ENCODE measurements around the gene GGT7. TPM values are rescaled to one million over a fixed set of nuclear protein-coding genes. Genes with fewer than 3 reads are reported as not detected.

The GGT7 gene
- total and polyA plus RNA-seq, 4 donors, result 3.7 to 8.1 (median 6.0) TPM

GRCh38 chr20:34859826-34860545 lies 12.7 kb downstream of the GGT7 start:
- 96% methylated on average over 9 of the region's 9 CpGs for WGBS
- Histone ChIP-seq H3K4me1 (ENCODE audit: control insufficient read depth in 4 of 4, insufficient read depth in 4 of 4, low read length in 3 of 4) (no peaks in the 10 kb centered on the region), H3K4me3 (ENCODE audit: low read depth in 1 of 3, low read length in 3 of 3) (no peak overlapping the region), H3K9me3 (ENCODE audit: control insufficient read depth in 4 of 4, low read length in 3 of 4) (no peaks in the 10 kb centered on the region), H3K27me3 (ENCODE audit: control insufficient read depth in 4 of 4, insufficient read depth in 4 of 4, low read length in 3 of 4) (no peaks in the 10 kb centered on the region), H3K9ac (ENCODE audit: low read depth in 1 of 2, low read length in 2 of 2) (no peak overlapping the region), H3K36me3 (ENCODE audit: control insufficient read depth in 4 of 4, insufficient read depth in 3 of 4, low read depth in 1 of 4, low read length in 3 of 4) (peaks cover 4 to 11% (median 6%) of the 10 kb centered on the region in 4 donors), H3K27ac (ENCODE audit: low read depth in 1 of 2, low read length in 2 of 2) (no peak overlapping the region)
- DNase-seq (ENCODE audit: low spot score), result no peak
- TF ChIP-seq TAF1 (conservative IDR thresholded peaks at IDR 0.05), result no peak
- TF ChIP-seq MAX (IDR thresholded peaks at IDR 0.05), result no peak
- TF ChIP-seq JUND (IDR thresholded peaks at IDR 0.05), result no peak
- TF ChIP-seq GABPA (IDR thresholded peaks at IDR 0.05 in 1 of 2, conservative IDR thresholded peaks at IDR 0.05 in 1 of 2), result no peak
- no peak for TF ChIP-seq HNF4G (IDR thresholded peaks at IDR 0.05)
- no peak for TF ChIP-seq SP1 (IDR thresholded peaks at IDR 0.05)
- no peak for TF ChIP-seq RXRA (IDR thresholded peaks at IDR 0.05)
- no peak for TF ChIP-seq REST (IDR thresholded peaks at IDR 0.05)
- TF ChIP-seq HNF4A (conservative IDR thresholded peaks at IDR 0.05), result no peak
- no peak for TF ChIP-seq EGR1 (IDR thresholded peaks at IDR 0.05; ENCODE audit: low read depth in 2 of 2)
- no peak for TF ChIP-seq NR2F2 (IDR thresholded peaks at IDR 0.05)
- no peak for TF ChIP-seq YY1 (IDR thresholded peaks at IDR 0.05)
- no peak for TF ChIP-seq ATF3 (IDR thresholded peaks at IDR 0.05)
- TF ChIP-seq FOXA1 (IDR thresholded peaks at IDR 0.05), result no peak
- TF ChIP-seq CTCF (IDR thresholded peaks at IDR 0.05; ENCODE audit: low read depth, low read length, missing input control), result no peak
- TF ChIP-seq RAD21 (IDR thresholded peaks at IDR 0.05), result no peak
- no peak for TF ChIP-seq ZBTB33 (IDR thresholded peaks at IDR 0.05)
- TF ChIP-seq FOXA2 (IDR thresholded peaks at IDR 0.05), result no peak

All from liver (tissue), 9 donors.